ENCODE results near the gene HOXA10.

The HOXA10 gene

DNA sequence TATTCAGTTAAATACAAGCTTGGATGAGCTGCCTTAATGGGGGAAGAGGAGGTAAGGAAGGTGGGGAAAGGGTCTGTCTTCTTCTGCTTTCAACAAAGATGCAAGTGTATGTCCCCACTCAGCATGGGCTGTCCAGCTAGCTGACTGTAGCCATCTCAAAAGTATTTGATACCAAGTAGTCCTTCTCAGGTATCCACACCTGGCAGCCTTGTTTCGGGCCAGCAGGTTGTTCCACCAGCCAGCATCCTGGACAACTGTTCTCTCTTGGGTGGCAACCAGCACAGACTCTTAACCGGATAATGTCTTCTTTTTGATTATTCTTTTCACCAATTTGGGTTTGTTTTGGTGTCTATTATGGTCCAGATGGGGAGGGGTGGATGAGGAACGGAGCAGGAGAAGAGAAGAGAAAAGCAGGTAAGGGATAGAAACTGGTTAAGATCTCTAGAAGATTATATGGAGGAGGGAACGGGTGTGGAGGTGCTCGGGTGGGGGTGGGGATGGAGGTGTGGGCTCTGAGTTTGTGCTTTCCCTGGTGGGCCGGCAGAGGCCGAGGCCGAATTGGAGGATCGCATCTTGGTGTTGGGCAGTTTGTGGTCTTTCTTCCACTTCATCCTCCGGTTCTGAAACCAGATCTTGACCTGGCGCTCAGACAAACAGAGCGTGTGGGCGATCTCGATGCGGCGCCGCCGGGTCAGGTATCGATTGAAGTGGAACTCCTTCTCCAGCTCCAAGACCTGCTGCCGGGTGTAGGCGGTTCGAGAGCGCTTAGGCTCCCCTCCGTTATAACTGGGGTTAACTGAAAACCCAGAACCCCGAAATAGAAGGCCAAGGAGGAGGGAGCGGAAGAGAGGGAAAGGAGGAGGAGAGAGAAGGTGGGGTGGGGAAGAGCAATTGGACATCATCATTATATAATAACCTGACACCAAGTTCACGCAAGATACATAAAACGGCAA lies 45.1 kb downstream of the HOXA10 start:
- no peak overlapping the region for H3K4me3 ChIP-seq (replicated peaks; ENCODE audit: insufficient read depth, low read length)
- no peak for DNase-seq (ENCODE audit: low read depth in 1 of 2, low spot score in 1 of 2)
- TF ChIP-seq REST (IDR thresholded peaks at IDR 0.05; ENCODE audit: insufficient replicate concordance, low read depth) (no peak), POLR2AphosphoS5 (IDR thresholded peaks at IDR 0.05; ENCODE audit: low read depth) (no peak), GABPA (IDR thresholded peaks at IDR 0.05; ENCODE audit: low read depth) (no peak), SPI1 (IDR thresholded peaks at IDR 0.05; ENCODE audit: borderline replicate concordance, low read depth) (no peak)
- TF ChIP-seq, protein P1, sequence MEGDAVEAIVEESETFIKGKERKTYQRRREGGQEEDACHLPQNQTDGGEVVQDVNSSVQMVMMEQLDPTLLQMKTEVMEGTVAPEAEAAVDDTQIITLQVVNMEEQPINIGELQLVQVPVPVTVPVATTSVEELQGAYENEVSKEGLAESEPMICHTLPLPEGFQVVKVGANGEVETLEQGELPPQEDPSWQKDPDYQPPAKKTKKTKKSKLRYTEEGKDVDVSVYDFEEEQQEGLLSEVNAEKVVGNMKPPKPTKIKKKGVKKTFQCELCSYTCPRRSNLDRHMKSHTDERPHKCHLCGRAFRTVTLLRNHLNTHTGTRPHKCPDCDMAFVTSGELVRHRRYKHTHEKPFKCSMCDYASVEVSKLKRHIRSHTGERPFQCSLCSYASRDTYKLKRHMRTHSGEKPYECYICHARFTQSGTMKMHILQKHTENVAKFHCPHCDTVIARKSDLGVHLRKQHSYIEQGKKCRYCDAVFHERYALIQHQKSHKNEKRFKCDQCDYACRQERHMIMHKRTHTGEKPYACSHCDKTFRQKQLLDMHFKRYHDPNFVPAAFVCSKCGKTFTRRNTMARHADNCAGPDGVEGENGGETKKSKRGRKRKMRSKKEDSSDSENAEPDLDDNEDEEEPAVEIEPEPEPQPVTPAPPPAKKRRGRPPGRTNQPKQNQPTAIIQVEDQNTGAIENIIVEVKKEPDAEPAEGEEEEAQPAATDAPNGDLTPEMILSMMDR (IDR thresholded peaks at IDR 0.05; ENCODE audit: insufficient read depth, low read length) = no peak
- H3K27ac ChIP-seq (replicated peaks) = no peak overlapping the region
- peaks cover 4% of the 10 kb centered on the region for H3K27me3 ChIP-seq (ENCODE audit: insufficient read depth, poor library complexity, severe bottlenecking)

- no peak for TF ChIP-seq REST (IDR thresholded peaks at IDR 0.05; ENCODE audit: insufficient replicate concordance, low read depth)
- TF ChIP-seq, protein P1 (IDR thresholded peaks at IDR 0.05; ENCODE audit: insufficient read depth, low read length) = no peak
- no peak for TF ChIP-seq SPI1 (IDR thresholded peaks at IDR 0.05; ENCODE audit: borderline replicate concordance, low read depth)
- no peak for TF ChIP-seq POLR2AphosphoS5 (IDR thresholded peaks at IDR 0.05; ENCODE audit: low read depth)
- TF ChIP-seq GABPA (IDR thresholded peaks at IDR 0.05; ENCODE audit: low read depth) = no peak
- Histone ChIP-seq H3K27me3 (ENCODE audit: insufficient read depth, poor library complexity, severe bottlenecking) (peaks cover 4% of the 10 kb centered on the region), H3K4me3 (replicated peaks; ENCODE audit: insufficient read depth, low read length) (no peak overlapping the region), H3K27ac (replicated peaks) (no peak overlapping the region)
- no peak for DNase-seq (ENCODE audit: low read depth in 1 of 2, low spot score in 1 of 2)
These were observed 46.1 kb downstream of the HOXA10 start for GRCh38 chr7:27128034-27128433.

- TF ChIP-seq, protein P1 (IDR thresholded peaks at IDR 0.05; ENCODE audit: insufficient read depth, low read length) = no peak
- TF ChIP-seq POLR2AphosphoS5 (IDR thresholded peaks at IDR 0.05; ENCODE audit: low read depth) (no peak), SPI1 (IDR thresholded peaks at IDR 0.05; ENCODE audit: borderline replicate concordance, low read depth) (no peak)
- no peak for DNase-seq (ENCODE audit: low read depth in 1 of 2, low spot score in 1 of 2)
- peaks cover 4% of the 10 kb centered on the region for H3K27me3 ChIP-seq (ENCODE audit: insufficient read depth, poor library complexity, severe bottlenecking)
- no peak overlapping the region for H3K4me3 ChIP-seq (replicated peaks; ENCODE audit: insufficient read depth, low read length)
- H3K27ac ChIP-seq (replicated peaks) = no peak overlapping the region
These were observed 47.4 kb downstream of the HOXA10 start for GRCh38 chr7:27126596-27127327.
